ENCODE measurements around the gene CGB1. TPM values are rescaled to one million over a fixed set of nuclear protein-coding genes. Genes with fewer than 3 reads are reported as not detected.

The CGB1 gene
- total RNA-seq, 8 experiments from 2014 or later = not detected

DNA sequence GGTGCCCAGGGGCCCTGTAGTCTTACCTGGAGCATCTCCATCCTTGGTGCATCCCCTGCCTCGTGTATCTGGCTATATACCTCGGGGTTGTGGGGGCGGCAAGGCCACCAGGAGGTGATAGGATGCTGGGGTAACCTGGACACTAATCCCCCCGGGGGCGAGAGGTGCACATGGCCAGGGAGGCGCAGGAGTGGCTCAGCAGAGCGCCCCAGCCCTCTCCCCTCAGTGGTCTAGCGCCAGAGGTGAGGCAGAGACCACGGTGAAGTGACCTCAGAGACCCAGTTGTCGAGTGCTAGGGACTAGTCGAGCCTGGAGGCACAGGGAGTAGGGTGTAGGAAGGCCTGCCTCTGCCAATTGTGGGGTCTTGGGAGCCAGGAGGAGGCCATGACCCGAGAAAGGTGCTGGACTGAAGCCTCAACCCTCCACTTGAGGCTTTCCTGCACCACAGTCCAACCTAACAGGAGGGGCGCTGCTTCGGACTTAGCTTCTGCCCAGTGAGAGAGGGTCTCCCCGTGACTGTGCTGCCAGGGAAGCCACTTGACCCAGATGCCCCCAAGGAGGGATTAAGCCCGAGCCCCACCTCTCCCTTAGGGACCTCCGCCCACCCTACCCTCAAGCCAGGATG lies 19.5 kb downstream of the CGB1 start, which contains the start of gene LHB:
LHB (minus strand) TSS at position 51 of the 625 bp plus-strand sequence; CDS start at position 41, 10 bp downstream.
- ATAC-seq (replicated peaks in 6 of 8) = peak in 2 of 8 experiments; percentile 0 to 2
- in situ Hi-C loops (cut with MboI; ENCODE audit: low pct_unique_long_range_greater_than_20kb in 2 of 9, low sequenced_read_pairs in 9 of 9, unreplicated experiment in 9 of 9) = no loop called here
- Histone ChIP-seq H3K4me1 (replicated peaks in 1 of 2) (peaks cover 3 to 14% of the 10 kb centered on the region in 2 donors), H3K4me3 (peak within 1 kb of the TSS; percentile 19 to 31 (median 21)), H3K27ac (no peak within 1 kb of the TSS)
- 0 to 100% (median 0%) methylated on average over 1 of the region's 17 CpGs; no CpG with 5 or more reads in 7 of the 10 experiments for WGBS, 10 experiments

- WGBS, 10 experiments = 96% methylated on average over 5 of the region's 29 CpGs; no CpG with 5 or more reads in 9 of the 10 experiments
- in situ Hi-C loops (cut with MboI; ENCODE audit: low pct_unique_long_range_greater_than_20kb in 2 of 9, low sequenced_read_pairs in 9 of 9, unreplicated experiment in 9 of 9) = no loop called here
- H3K4me3 ChIP-seq = no peak overlapping the region
- no peak overlapping the region for H3K27ac ChIP-seq
- no peak for ATAC-seq (replicated peaks in 6 of 8)
- peaks cover 3 to 14% of the 10 kb centered on the region in 2 donors for H3K4me1 ChIP-seq (replicated peaks in 1 of 2)
Observed at GRCh38 chr19:49016067-49016839, 20.4 kb downstream of the CGB1 start.

GRCh38 chr19:49014870-49015255 lies 21.8 kb downstream of the CGB1 start:
- H3K4me1 ChIP-seq (replicated peaks in 1 of 2) = peaks cover 3 to 14% of the 10 kb centered on the region in 2 donors
- H3K4me3 ChIP-seq = no peak overlapping the region
- in situ Hi-C loops (cut with MboI; ENCODE audit: low pct_unique_long_range_greater_than_20kb in 2 of 9, low sequenced_read_pairs in 9 of 9, unreplicated experiment in 9 of 9) = no loop called here
- no peak for ATAC-seq (replicated peaks in 6 of 8)
- H3K27ac ChIP-seq = peak overlapping the region in 1 of 2 donors; percentile 54
- 60 to 100% (median 91%) methylated on average over 1 to 8 of the region's 18 CpGs; no CpG with 5 or more reads in 2 of the 10 experiments for WGBS, 10 experiments

DNA sequence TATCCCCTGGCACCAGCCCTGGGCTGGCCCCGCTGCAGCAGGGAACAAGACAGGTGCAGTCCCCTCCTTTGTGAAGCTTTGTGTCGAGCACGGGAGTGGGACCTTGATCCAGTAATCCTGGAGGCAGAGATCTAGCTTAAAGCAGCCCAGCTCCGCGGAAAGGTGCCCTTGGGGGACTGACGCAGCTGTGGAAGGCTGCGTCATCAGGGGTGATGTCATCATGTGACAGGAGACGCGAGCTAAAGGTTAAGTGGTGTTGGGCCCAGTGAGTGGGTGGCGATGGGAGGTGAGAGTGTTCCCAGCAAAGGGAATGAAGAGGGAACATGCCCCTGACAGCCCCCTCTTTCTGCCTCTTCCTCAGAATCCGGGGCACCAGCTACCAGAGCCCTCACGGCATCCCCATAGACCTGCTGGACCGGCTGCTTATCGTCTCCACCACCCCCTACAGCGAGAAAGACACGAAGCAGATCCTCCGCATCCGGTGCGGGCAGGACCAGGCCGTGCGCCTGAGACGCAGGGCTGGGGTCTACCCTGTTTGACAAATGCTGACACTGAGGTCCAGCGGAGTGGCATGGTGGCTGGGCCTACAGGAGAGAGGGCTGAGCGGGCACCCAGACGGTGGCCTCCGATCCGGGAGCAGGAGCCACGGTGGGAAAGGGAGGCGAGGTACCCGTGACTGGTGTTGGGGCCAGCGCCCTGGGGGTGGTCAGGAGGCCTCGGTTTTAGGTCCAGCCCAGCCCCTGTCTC lies 22.4 kb downstream of the CGB1 start:
- Histone ChIP-seq H3K27ac (peak overlapping the region; percentile 54 to 70), H3K4me3 (no peak overlapping the region), H3K4me1 (replicated peaks in 1 of 2) (peaks cover 3 to 14% of the 10 kb centered on the region in 2 donors)
- peak in 5 of 8 experiments; percentile 13 to 68 (median 62) for ATAC-seq (replicated peaks in 6 of 8)
- in situ Hi-C loops (cut with MboI; ENCODE audit: low pct_unique_long_range_greater_than_20kb in 2 of 9, low sequenced_read_pairs in 9 of 9, unreplicated experiment in 9 of 9) = no loop called here
- WGBS, 10 experiments = 80 to 100% (median 92%) methylated on average over 1 to 11 of the region's 32 CpGs; no CpG with 5 or more reads in 4 of the 10 experiments

DNA sequence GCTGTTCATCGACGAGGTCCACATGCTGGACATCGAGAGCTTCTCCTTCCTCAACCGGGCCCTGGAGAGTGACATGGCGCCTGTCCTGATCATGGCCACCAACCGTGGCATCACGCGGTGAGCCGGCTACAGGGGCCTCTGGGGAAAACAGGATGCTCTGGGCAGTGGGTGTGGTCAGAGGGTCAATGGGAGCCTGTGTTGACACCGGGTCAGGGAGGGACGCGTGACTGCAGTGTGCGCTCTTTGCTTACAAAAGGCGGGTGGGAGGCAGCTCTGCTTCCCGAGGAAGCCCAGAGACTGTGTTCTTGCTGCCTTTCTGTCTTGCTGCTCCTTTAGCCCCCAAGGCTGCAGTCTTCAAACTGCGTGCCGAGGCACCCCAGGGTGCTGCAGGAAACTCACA lies 25.5 kb downstream of the CGB1 start:
- in situ Hi-C loops (cut with MboI; ENCODE audit: low pct_unique_long_range_greater_than_20kb in 2 of 9, low sequenced_read_pairs in 9 of 9, unreplicated experiment in 9 of 9) = no loop called here
- 50 to 100% (median 88%) methylated on average over 2 to 7 of the region's 17 CpGs; no CpG with 5 or more reads in 4 of the 10 experiments for WGBS, 10 experiments
- H3K27ac ChIP-seq = no peak overlapping the region
- ATAC-seq (replicated peaks in 6 of 8) = no peak
- no peak overlapping the region for H3K4me3 ChIP-seq
- H3K4me1 ChIP-seq (replicated peaks in 1 of 2) = no peaks in the 10 kb centered on the region

- in situ Hi-C loops (cut with MboI; ENCODE audit: low pct_unique_long_range_greater_than_20kb in 2 of 9, low sequenced_read_pairs in 9 of 9, unreplicated experiment in 9 of 9) = no loop called here
- Histone ChIP-seq H3K27ac (no peak overlapping the region), H3K4me1 (replicated peaks in 1 of 2) (no peaks in the 10 kb centered on the region), H3K4me3 (no peak overlapping the region)
- WGBS, 10 experiments = 100% methylated on average over 1 of the region's 18 CpGs; no CpG with 5 or more reads in 9 of the 10 experiments
- ATAC-seq (replicated peaks in 6 of 8) = no peak
Observed at GRCh38 chr19:49010453-49010852, 26.2 kb downstream of the CGB1 start.

- no peak overlapping the region for H3K27ac ChIP-seq
- H3K4me3 ChIP-seq = no peak overlapping the region
- ATAC-seq (replicated peaks in 6 of 8) = no peak
- H3K4me1 ChIP-seq (replicated peaks in 1 of 2) = no peaks in the 10 kb centered on the region
- in situ Hi-C loops (cut with MboI; ENCODE audit: low pct_unique_long_range_greater_than_20kb in 2 of 9, low sequenced_read_pairs in 9 of 9, unreplicated experiment in 9 of 9) = no loop called here
- WGBS, 10 experiments = 80 to 97% (median 93%) methylated on average over 1 to 11 of the region's 18 CpGs; no CpG with 5 or more reads in 7 of the 10 experiments
Observed at GRCh38 chr19:49009828-49010227, 26.9 kb downstream of the CGB1 start.

DNA sequence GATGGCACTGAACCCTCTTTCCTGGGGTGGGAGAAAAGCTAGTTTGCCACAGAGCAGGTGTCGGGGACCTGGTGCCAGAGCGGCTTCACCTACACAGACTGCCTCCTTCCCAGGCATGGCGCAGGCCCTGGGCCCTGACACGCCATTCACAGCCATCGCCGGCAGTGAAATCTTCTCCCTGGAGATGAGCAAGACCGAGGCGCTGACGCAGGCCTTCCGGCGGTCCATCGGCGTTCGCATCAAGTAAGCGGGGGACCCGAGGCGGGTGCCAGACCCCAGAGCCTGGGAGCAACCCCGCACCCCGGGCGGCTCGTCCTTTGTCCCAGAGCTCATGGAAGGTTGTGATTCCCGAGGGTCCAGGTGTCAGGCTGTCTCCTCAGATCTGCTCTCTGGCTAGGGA lies 29.8 kb downstream of the CGB1 start:
- no peak for ATAC-seq (replicated peaks in 6 of 8)
- WGBS, 10 experiments = 89 to 100% (median 90%) methylated on average over 2 to 4 of the region's 22 CpGs; no CpG with 5 or more reads in 7 of the 10 experiments
- in situ Hi-C loops (cut with MboI; ENCODE audit: low pct_unique_long_range_greater_than_20kb in 2 of 9, low sequenced_read_pairs in 9 of 9, unreplicated experiment in 9 of 9) = no loop called here

GRCh38 chr19:49004964-49005614 lies 31.6 kb downstream of the CGB1 start:
- 93 to 100% (median 95%) methylated on average over 1 to 6 of the region's 7 CpGs; no CpG with 5 or more reads in 3 of the 10 experiments for WGBS, 10 experiments
- no peak for ATAC-seq (replicated peaks in 6 of 8)
- in situ Hi-C loops (cut with MboI; ENCODE audit: low pct_unique_long_range_greater_than_20kb in 2 of 9, low sequenced_read_pairs in 9 of 9, unreplicated experiment in 9 of 9) = no loop called here

More for the DNA sequence above, 29.8 kb downstream of the CGB1 start:
- Histone ChIP-seq H3K4me1 (replicated peaks in 1 of 2) (no peaks in the 10 kb centered on the region), H3K27ac (no peak overlapping the region), H3K4me3 (no peak overlapping the region)

GRCh38 chr19:49004133-49004532 lies 32.6 kb downstream of the CGB1 start:
- no peak for ATAC-seq (replicated peaks in 6 of 8)
- H3K4me3 ChIP-seq = no peak overlapping the region
- in situ Hi-C loops (cut with MboI; ENCODE audit: low pct_unique_long_range_greater_than_20kb in 2 of 9, low sequenced_read_pairs in 9 of 9, unreplicated experiment in 9 of 9) = no loop called here
- WGBS, 10 experiments = 80 to 100% (median 100%) methylated on average over 1 of the region's 15 CpGs; no CpG with 5 or more reads in 7 of the 10 experiments
- H3K27ac ChIP-seq = no peak overlapping the region
- no peaks in the 10 kb centered on the region for H3K4me1 ChIP-seq (replicated peaks in 1 of 2)

More at GRCh38 chr19:49004964-49005614, 31.6 kb downstream of the CGB1 start:
- no peak overlapping the region for H3K27ac ChIP-seq
- no peak overlapping the region for H3K4me3 ChIP-seq
- H3K4me1 ChIP-seq (replicated peaks in 1 of 2) = no peaks in the 10 kb centered on the region

- WGBS, 10 experiments = 0 to 70% (median 56%) methylated on average over 1 to 10 of the region's 16 CpGs; no CpG with 5 or more reads in 1 of the 10 experiments
- no peak overlapping the region for H3K27ac ChIP-seq
- H3K4me3 ChIP-seq = no peak overlapping the region
- peaks cover 1 to 3% of the 10 kb centered on the region in 2 donors for H3K4me1 ChIP-seq (replicated peaks in 1 of 2)
- peak; percentile 39 to 96 (median 76) for ATAC-seq (replicated peaks in 6 of 8)
- in situ Hi-C loops (cut with MboI; ENCODE audit: low pct_unique_long_range_greater_than_20kb in 2 of 9, low sequenced_read_pairs in 9 of 9, unreplicated experiment in 9 of 9) = no loop called here
Observed at GRCh38 chr19:48999481-49000325, 37.0 kb downstream of the CGB1 start.

- 20 to 100% (median 60%) methylated on average over 1 to 5 of the region's 5 CpGs; no CpG with 5 or more reads in 5 of the 10 experiments for WGBS, 10 experiments
- no peak for ATAC-seq (replicated peaks in 6 of 8)
- in situ Hi-C loops (cut with MboI; ENCODE audit: low pct_unique_long_range_greater_than_20kb in 2 of 9, low sequenced_read_pairs in 9 of 9, unreplicated experiment in 9 of 9) = no loop called here
Observed at GRCh38 chr19:48997972-48998371, 38.7 kb downstream of the CGB1 start.

More at GRCh38 chr19:48997972-48998371, 38.7 kb downstream of the CGB1 start:
- Histone ChIP-seq H3K4me3 (no peak overlapping the region), H3K27ac (no peak overlapping the region), H3K4me1 (replicated peaks in 1 of 2) (peaks cover 6 to 7% of the 10 kb centered on the region in 2 donors)

Data from motor neuron (in vitro differentiated cells).